A549 (cell line): ENCODE measurements around the gene PPP5C.

Source experiments
- CHD2 ChIP-seq: fragments of 150-350 bp; IDR thresholded peaks from 2 replicates; pipeline ENCODE4 v1.6.1; 2014; ENCODE audit warnings: low read length; ENCODE audit not compliant: partially characterized antibody
- CHD4 ChIP-seq: fragments of 200-600 bp; sonication (generic); IDR thresholded peaks from 2 replicates; pipeline ENCODE4 v1.6.1; 2016; ENCODE audit warnings: antibody characterized with exemption, mild to moderate bottlenecking, borderline replicate concordance
- CTCF ChIP-seq: fragments of >200 bp; sonication (Bioruptor Twin); formaldehyde crosslinking; IDR thresholded peaks from 3 replicates; pipeline ENCODE4 v1.5.1; 2016
- HEYL ChIP-seq: fragments of 250-450 bp; sonication (Bioruptor Pico); IDR thresholded peaks from 2 replicates; pipeline ENCODE4 v1.8.0; 2021; ENCODE audit warnings: mild to moderate bottlenecking, moderate library complexity
- POLR2A ChIP-seq: IDR thresholded peaks from 2 replicates; pipeline ENCODE4 v1.6.1; 2012; ENCODE audit warnings: mild to moderate bottlenecking, low read length
- RFX5 ChIP-seq: fragments of 450-650 bp; IDR thresholded peaks from 2 replicates; pipeline ENCODE4 v1.7.1; 2014; ENCODE audit warnings: antibody characterized with exemption, mild to moderate bottlenecking, moderate library complexity
- ZFP36 ChIP-seq: fragments of 450-650 bp; IDR thresholded peaks from 2 replicates; pipeline ENCODE4 v1.6.1; 2014; ENCODE audit warnings: borderline replicate concordance; ENCODE audit not compliant: partially characterized antibody

DNA sequence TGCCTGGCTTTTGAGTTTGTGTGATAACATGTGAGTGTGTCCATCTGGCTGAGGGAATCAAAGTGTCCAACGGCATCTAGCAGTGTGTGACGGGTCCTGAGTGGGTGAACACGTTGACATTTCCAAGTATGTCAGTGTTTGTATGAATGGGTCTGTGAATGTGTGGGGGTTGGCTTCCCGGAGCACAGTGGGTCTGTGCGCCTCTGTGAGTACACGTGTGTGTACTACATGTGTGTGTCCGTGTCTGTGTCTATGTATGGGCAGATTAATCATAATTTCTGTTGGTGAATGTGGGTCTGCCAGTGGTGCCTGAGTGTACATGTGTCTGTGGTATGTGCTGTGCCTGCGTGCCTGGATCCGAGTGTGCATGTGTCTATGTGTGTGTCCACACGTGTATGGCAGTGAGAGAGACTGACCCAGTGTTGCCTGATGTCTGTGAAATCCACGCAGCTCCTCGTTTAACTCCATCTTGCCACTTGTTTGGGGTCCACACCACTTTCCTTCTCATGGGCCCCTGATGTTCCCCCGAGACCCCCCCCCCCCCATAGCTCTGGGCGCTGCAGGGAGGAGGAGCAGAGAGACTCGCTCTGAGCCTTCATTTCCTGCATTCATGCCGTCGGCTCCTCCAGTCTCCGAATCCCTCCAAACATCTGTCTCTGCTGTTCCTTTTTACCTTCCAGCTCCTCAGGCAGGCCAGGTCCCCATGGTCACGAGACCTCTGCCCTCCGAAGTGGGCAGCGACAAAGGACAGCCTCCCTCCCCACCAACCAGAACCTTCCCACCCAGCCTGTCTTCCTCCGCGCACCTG lies 61.2 kb downstream of the PPP5C start:
- TF ChIP-seq ZFP36 = no peak
- no peak for TF ChIP-seq CTCF
- TF ChIP-seq POLR2A = no peak
- TF ChIP-seq CHD2 = no peak
- TF ChIP-seq HEYL (CRISPR knock-in tag) = no peak
- no peak for TF ChIP-seq CHD4
- TF ChIP-seq RFX5 = no peak
